Endothelial cell (in vitro differentiated cells): Measurements from ENCODE around the gene ARHGEF6. TPM values are rescaled to one million over a fixed set of nuclear protein-coding genes. Genes with fewer than 3 reads are reported as not detected.

ENCODE experiments used
- total RNA-seq: library from RNA; stranded (reverse); fragmentation: NEBNext Ultra II Directional; extraction: Animal tissue kit (Norgen Biotek cat#: 25700); gene quantifications from one replicate; pipeline ENCODE4 v1.2.1, GENCODE V29; 2021; ENCODE audit not compliant: unreplicated experiment

Gene ARHGEF6
- total RNA-seq, 1 donor from 2014 or later = 18.8 TPM

Other genes with a start within 250 kb of the ARHGEF6 start
- gene VGLL1, start 248.7 kb downstream of the ARHGEF6 start, total RNA-seq = not detected
- gene CD40LG, start 132.8 kb downstream of the ARHGEF6 start, total RNA-seq = not detected
- gene RBMX, start 99.8 kb upstream of the ARHGEF6 start, total RNA-seq = 267 TPM